ENCODE measurements around the gene PIP5K1C. TPM values are rescaled to one million over a fixed set of nuclear protein-coding genes. Genes with fewer than 3 reads are reported as not detected.
"Not testable (repeated sequence)": the region's sequence is repeated elsewhere in the genome, so short reads cannot be mapped to it uniquely, and the experiment has no call there.

Gene PIP5K1C
- total RNA-seq, 2 donors from 2014 or later = 16.6 to 30.7 TPM

GRCh38 chr19:3632739-3633558 is 67.3 kb downstream of the PIP5K1C start:
- Histone ChIP-seq H3K27me3 (no peaks in the 10 kb centered on the region), H3K27ac (no peak overlapping the region), H3K36me3 (replicated peaks in 1 of 2; ENCODE audit: insufficient read depth in 1 of 2, low read depth in 2 of 2) (peaks cover 0 to 2% of the 10 kb centered on the region in 2 donors), H3K4me1 (no peaks in the 10 kb centered on the region), H3K4me3 (no peak overlapping the region), H3K9me3 (no peaks in the 10 kb centered on the region)
- intact Hi-C loops (cut with DNase I) = no loop called here
- TF ChIP-seq POLR2A (IDR thresholded peaks at IDR 0.05) = no peak
- TF ChIP-seq CTCF (IDR thresholded peaks at IDR 0.05) = no peak
- WGBS, 2 donors = 90% methylated on average over 42 to 43 of the region's 50 CpGs
- DNase-seq (no peak), ATAC-seq (no peak)

- Histone ChIP-seq H3K27me3 (no peaks in the 10 kb centered on the region), H3K9me3 (no peaks in the 10 kb centered on the region), H3K36me3 (replicated peaks in 1 of 2; ENCODE audit: insufficient read depth in 1 of 2, low read depth in 2 of 2) (no peaks in the 10 kb centered on the region), H3K27ac (no peak overlapping the region), H3K4me3 (no peak overlapping the region), H3K4me1 (peaks cover 5% of the 10 kb centered on the region)
- DNase-seq = no peak
- intact Hi-C loops (cut with DNase I) = no loop called here
- TF ChIP-seq POLR2A (IDR thresholded peaks at IDR 0.05) (no peak), CTCF (IDR thresholded peaks at IDR 0.05) (no peak)
- ATAC-seq = no peak
- WGBS, 2 donors = 80 to 91% methylated on average over 1 to 16 of the region's 16 CpGs
Measured at GRCh38 chr19:3632098-3632497, 68.2 kb downstream of the PIP5K1C start.

GRCh38 chr19:3631053-3631861 is 69.0 kb downstream of the PIP5K1C start:
- ATAC-seq (no peak), DNase-seq (no peak)
- Histone ChIP-seq H3K4me3 (no peak overlapping the region), H3K27me3 (no peaks in the 10 kb centered on the region), H3K9me3 (no peaks in the 10 kb centered on the region), H3K4me1 (peaks cover 5% of the 10 kb centered on the region), H3K36me3 (replicated peaks in 1 of 2; ENCODE audit: insufficient read depth in 1 of 2, low read depth in 2 of 2) (no peaks in the 10 kb centered on the region), H3K27ac (no peak overlapping the region)
- intact Hi-C loops (cut with DNase I) = no loop called here
- TF ChIP-seq CTCF (IDR thresholded peaks at IDR 0.05) (no peak), POLR2A (IDR thresholded peaks at IDR 0.05) (no peak)
- 86 to 87% methylated on average over 9 to 41 of the region's 43 CpGs for whole genome bisulfite sequencing, 2 donors

GRCh38 chr19:3628766-3629165 is 71.5 kb downstream of the PIP5K1C start:
- ATAC-seq; intact Hi-C loops (cut with DNase I): not testable (repeated sequence)

GRCh38 chr19:3627351-3627723 is 72.9 kb downstream of the PIP5K1C start:
- peak in 1 of 4 donors; percentile 27 for DNase-seq
- TF ChIP-seq CTCF (IDR thresholded peaks at IDR 0.05) (no peak), POLR2A (IDR thresholded peaks at IDR 0.05) (no peak)
- peak overlapping the region; percentile 91 to 97 (median 94) for H3K27ac ChIP-seq
- intact Hi-C loops (cut with DNase I) = no loop called here
- 59 to 65% methylated on average over 7 of the region's 7 CpGs for WGBS, 2 donors
- H3K36me3 ChIP-seq (replicated peaks in 1 of 2; ENCODE audit: insufficient read depth in 1 of 2, low read depth in 2 of 2) = peaks cover 0 to 2% of the 10 kb centered on the region in 2 donors
- H3K4me3 ChIP-seq = no peak overlapping the region
- peaks cover 29% of the 10 kb centered on the region for H3K4me1 ChIP-seq
- no peaks in the 10 kb centered on the region for H3K27me3 ChIP-seq
- ATAC-seq = no peak
- no peaks in the 10 kb centered on the region for H3K9me3 ChIP-seq

More at GRCh38 chr19:3628766-3629165, 71.5 kb downstream of the PIP5K1C start:
- H3K36me3 ChIP-seq (replicated peaks in 1 of 2; ENCODE audit: insufficient read depth in 1 of 2, low read depth in 2 of 2); DNase-seq; H3K4me3 ChIP-seq; H3K27ac ChIP-seq; H3K9me3 ChIP-seq; H3K27me3 ChIP-seq: not testable (repeated sequence)
- peaks cover 29% of the 10 kb centered on the region for H3K4me1 ChIP-seq
- WGBS, 2 donors = 62 to 67% methylated on average over 9 of the region's 9 CpGs

Measured in body of pancreas (tissue), 4 donors.